ENCODE data around the gene TMEM212. TPM values are rescaled to one million over a fixed set of nuclear protein-coding genes. Genes with fewer than 3 reads are reported as not detected.

Gene TMEM212
- polyA plus RNA-seq, 1 donor (not counting 4 experiments of a cell fraction or from before 2014, with no cell fraction given): not detected

- dilution Hi-C loops (cut with MboI; ENCODE audit: extremely low pct_ligation_motif_present, low sequenced_read_pairs): no loop called here
Observed at GRCh38 chr3:171906951-171907676, 64.0 kb downstream of the TMEM212 start.

GRCh38 chr3:171907761-171908160, 64.6 kb downstream of the TMEM212 start:
- H3K4me2 ChIP-seq (ENCODE audit: control insufficient read depth, extremely low read depth, insufficient read depth, low read depth, low read length): no peak overlapping the region
- H3K27me3 ChIP-seq (ENCODE audit: control insufficient read depth, extremely low read depth, insufficient read depth, low read length): no peaks in the 10 kb centered on the region
- H3K4me1 ChIP-seq (ENCODE audit: control insufficient read depth, extremely low read depth, insufficient read depth, low read length): no peaks in the 10 kb centered on the region
- FAIRE-seq (no peak), DNase-seq (ENCODE audit: low read depth, low spot score) (no peak)
- TF ChIP-seq, protein P1, sequence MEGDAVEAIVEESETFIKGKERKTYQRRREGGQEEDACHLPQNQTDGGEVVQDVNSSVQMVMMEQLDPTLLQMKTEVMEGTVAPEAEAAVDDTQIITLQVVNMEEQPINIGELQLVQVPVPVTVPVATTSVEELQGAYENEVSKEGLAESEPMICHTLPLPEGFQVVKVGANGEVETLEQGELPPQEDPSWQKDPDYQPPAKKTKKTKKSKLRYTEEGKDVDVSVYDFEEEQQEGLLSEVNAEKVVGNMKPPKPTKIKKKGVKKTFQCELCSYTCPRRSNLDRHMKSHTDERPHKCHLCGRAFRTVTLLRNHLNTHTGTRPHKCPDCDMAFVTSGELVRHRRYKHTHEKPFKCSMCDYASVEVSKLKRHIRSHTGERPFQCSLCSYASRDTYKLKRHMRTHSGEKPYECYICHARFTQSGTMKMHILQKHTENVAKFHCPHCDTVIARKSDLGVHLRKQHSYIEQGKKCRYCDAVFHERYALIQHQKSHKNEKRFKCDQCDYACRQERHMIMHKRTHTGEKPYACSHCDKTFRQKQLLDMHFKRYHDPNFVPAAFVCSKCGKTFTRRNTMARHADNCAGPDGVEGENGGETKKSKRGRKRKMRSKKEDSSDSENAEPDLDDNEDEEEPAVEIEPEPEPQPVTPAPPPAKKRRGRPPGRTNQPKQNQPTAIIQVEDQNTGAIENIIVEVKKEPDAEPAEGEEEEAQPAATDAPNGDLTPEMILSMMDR (optimal IDR thresholded peaks at IDR 0.05 in 1 of 3, IDR thresholded peaks at IDR 0.05 in 1 of 3, conservative IDR thresholded peaks at IDR 0.05 in 1 of 3; ENCODE audit: extremely low read depth in 1 of 3, insufficient read depth in 2 of 3, low read length in 3 of 3): no peak
- no peak for TF ChIP-seq EZH2 (IDR thresholded peaks at IDR 0.05; ENCODE audit: low read length)
- no peak overlapping the region for H3K9ac ChIP-seq (ENCODE audit: control insufficient read depth, extremely low read depth, insufficient read depth, low read length)
- H2AFZ ChIP-seq (ENCODE audit: control insufficient read depth, low read length): no peak overlapping the region
- no peaks in the 10 kb centered on the region for H3K36me3 ChIP-seq (ENCODE audit: control insufficient read depth in 2 of 2, extremely low read depth in 1 of 2, insufficient read depth in 2 of 2, low read length in 2 of 2)
- no peaks in the 10 kb centered on the region for H3K79me2 ChIP-seq (ENCODE audit: control insufficient read depth, insufficient read depth, low read length)
- no peaks in the 10 kb centered on the region for H3K9me1 ChIP-seq (ENCODE audit: control insufficient read depth, extremely low read depth, insufficient read depth, low read length)
- H3K27ac ChIP-seq (ENCODE audit: control insufficient read depth, insufficient read depth, low read length): no peak overlapping the region
- H3K4me3 ChIP-seq (ENCODE audit: control insufficient read depth in 2 of 3, extremely low read depth in 1 of 3, insufficient read depth in 2 of 3, low read depth in 1 of 3, low read length in 3 of 3): no peak overlapping the region
- H3K9me3 ChIP-seq (ENCODE audit: control insufficient read depth, low read depth, low read length): no peaks in the 10 kb centered on the region
- dilution Hi-C loops (cut with MboI; ENCODE audit: extremely low pct_ligation_motif_present, low sequenced_read_pairs): no loop called here
- H4K20me1 ChIP-seq (ENCODE audit: control insufficient read depth, extremely low read depth, insufficient read depth, low read length): no peaks in the 10 kb centered on the region

More at GRCh38 chr3:171906951-171907676, 64.0 kb downstream of the TMEM212 start:
- FAIRE-seq: no peak
- Histone ChIP-seq H3K4me1 (ENCODE audit: control insufficient read depth, extremely low read depth, insufficient read depth, low read length) (no peaks in the 10 kb centered on the region), H3K9ac (ENCODE audit: control insufficient read depth, extremely low read depth, insufficient read depth, low read length) (no peak overlapping the region), H3K9me3 (ENCODE audit: control insufficient read depth, low read depth, low read length) (no peaks in the 10 kb centered on the region), H3K4me3 (ENCODE audit: control insufficient read depth in 2 of 3, extremely low read depth in 1 of 3, insufficient read depth in 2 of 3, low read depth in 1 of 3, low read length in 3 of 3) (no peak overlapping the region), H3K79me2 (ENCODE audit: control insufficient read depth, insufficient read depth, low read length) (no peaks in the 10 kb centered on the region), H3K36me3 (ENCODE audit: control insufficient read depth in 2 of 2, extremely low read depth in 1 of 2, insufficient read depth in 2 of 2, low read length in 2 of 2) (no peaks in the 10 kb centered on the region), H3K9me1 (ENCODE audit: control insufficient read depth, extremely low read depth, insufficient read depth, low read length) (no peaks in the 10 kb centered on the region), H3K27ac (ENCODE audit: control insufficient read depth, insufficient read depth, low read length) (no peak overlapping the region), H2AFZ (ENCODE audit: control insufficient read depth, low read length) (no peak overlapping the region), H4K20me1 (ENCODE audit: control insufficient read depth, extremely low read depth, insufficient read depth, low read length) (no peaks in the 10 kb centered on the region), H3K27me3 (ENCODE audit: control insufficient read depth, extremely low read depth, insufficient read depth, low read length) (no peaks in the 10 kb centered on the region), H3K4me2 (ENCODE audit: control insufficient read depth, extremely low read depth, insufficient read depth, low read depth, low read length) (no peak overlapping the region)
- DNase-seq (ENCODE audit: low read depth, low spot score): no peak
- TF ChIP-seq, protein P1 (optimal IDR thresholded peaks at IDR 0.05 in 1 of 3, IDR thresholded peaks at IDR 0.05 in 1 of 3, conservative IDR thresholded peaks at IDR 0.05 in 1 of 3; ENCODE audit: extremely low read depth in 1 of 3, insufficient read depth in 2 of 3, low read length in 3 of 3): no peak
- no peak for TF ChIP-seq EZH2 (IDR thresholded peaks at IDR 0.05; ENCODE audit: low read length)
